Naive thymus-derived CD4-positive, alpha-beta T cell (primary cell): ENCODE results near the gene IFT20. TPM values are rescaled to one million over a fixed set of nuclear protein-coding genes. Genes with fewer than 3 reads are reported as not detected.
"Not testable (repeated sequence)": the region's sequence is repeated elsewhere in the genome, so short reads cannot be mapped to it uniquely, and the experiment has no call there.

Source experiments
- ATAC-seq: fragments of 150-1000 bp; cut with Tn5 transposase; 2 replicates; pipeline ENCODE4 v1.10.0; 2021; ENCODE audit warnings: mild to moderate bottlenecking, moderate library complexity
- CTCF ChIA-PET: fragments of 350-600 bp; sonication (Branson Sonifier 250); formaldehyde crosslinking; loops from one replicate; lab custom pipeline; 2021; ENCODE audit warnings: antibody characterized with exemption; lab: Charles Lee
- POLR2A ChIA-PET: fragments of 350-600 bp; sonication (Branson Sonifier 250); formaldehyde crosslinking; loops from one replicate; lab custom pipeline; 2021; ENCODE audit warnings: antibody characterized with exemption, inconsistent platforms; lab: Charles Lee
- DNase-seq, 9 donors: peaks; one replicate each; pipeline versions ENCODE4 v3.0.0 to v3.0.0-alpha.2; 2020 to 2022; ENCODE audit warnings: mixed read lengths in 1 of 9
- H3K27ac ChIP-seq: one replicate; pipeline ENCODE4 v1.7.0; 2013; ENCODE audit warnings: mild to moderate bottlenecking, low read depth, low read length, moderate library complexity
- H3K27me3 ChIP-seq, 2 donors: one replicate each; pipeline ENCODE4 v1.7.0; 2013; ENCODE audit warnings: low read length in 2 of 2, mild to moderate bottlenecking in 2 of 2, moderate library complexity in 2 of 2; ENCODE audit not compliant: control insufficient read depth in 2 of 2, insufficient read depth in 2 of 2
- H3K36me3 ChIP-seq, 3 experiments: 1 replicate in 2 of 3; 2 replicates in 1 of 3; pipeline ENCODE4 v1.7.0; 2013; ENCODE audit warnings: low read length in 3 of 3, mild to moderate bottlenecking in 3 of 3, moderate library complexity in 1 of 3; ENCODE audit not compliant: insufficient read depth in 3 of 3, control insufficient read depth in 2 of 3
- H3K4me1 ChIP-seq, 2 donors: one replicate each; pipeline ENCODE4 v1.7.0; 2013; ENCODE audit warnings: low read length in 2 of 2, mild to moderate bottlenecking in 2 of 2, moderate library complexity in 1 of 2; ENCODE audit not compliant: control insufficient read depth in 2 of 2, insufficient read depth in 2 of 2
- H3K4me3 ChIP-seq: 2 replicates; pipeline ENCODE4 v1.7.0; 2013; ENCODE audit warnings: mild to moderate bottlenecking, low read length
- H3K9me3 ChIP-seq, 3 experiments: 1 replicate in 2 of 3; 2 replicates in 1 of 3; pipeline ENCODE4 v1.7.0; 2013; ENCODE audit warnings: low read length in 3 of 3; ENCODE audit not compliant: control insufficient read depth in 2 of 3
- H3K27ac Mint-ChIP-seq, 9 donors: one replicate each; pipeline ENCODE4 v1.8.0; 2020 to 2022; ENCODE audit warnings: mixed read lengths in 9 of 9, mild to moderate bottlenecking in 8 of 9, moderate library complexity in 5 of 9, inconsistent platforms in 2 of 9
- H3K27me3 Mint-ChIP-seq, 5 donors: one replicate each; pipeline ENCODE4 v1.8.0; 2021 to 2022; ENCODE audit warnings: mixed read lengths in 5 of 5, mild to moderate bottlenecking in 1 of 5
- H3K36me3 Mint-ChIP-seq, 5 donors: one replicate each; pipeline ENCODE4 v1.8.0; 2020 to 2022; ENCODE audit warnings: mixed read lengths in 5 of 5, mild to moderate bottlenecking in 3 of 5, inconsistent platforms in 1 of 5
- H3K4me1 Mint-ChIP-seq, 7 donors: one replicate each; pipeline ENCODE4 v1.8.0; 2020 to 2022; ENCODE audit warnings: mixed read lengths in 7 of 7, mild to moderate bottlenecking in 3 of 7, inconsistent platforms in 1 of 7
- H3K4me3 Mint-ChIP-seq, 10 donors: one replicate each; pipeline ENCODE4 v1.8.0; 2020 to 2022; ENCODE audit warnings: mild to moderate bottlenecking in 10 of 10, mixed read lengths in 10 of 10, moderate library complexity in 6 of 10, inconsistent platforms in 2 of 10
- H3K9me3 Mint-ChIP-seq, 11 donors: one replicate each; pipeline ENCODE4 v1.8.0; 2020 to 2022; ENCODE audit warnings: mixed read lengths in 11 of 11, mild to moderate bottlenecking in 4 of 11, inconsistent platforms in 1 of 11, moderate library complexity in 1 of 11
- intact Hi-C, 2 donors: fragments of 100-400 bp; cut with micrococcal nuclease; formaldehyde crosslinking; loops; one replicate each; pipeline ENCODE4 v1.15.1; 2023
- polyA plus RNA-seq, 2 donors: library from polyadenylated mRNA; unstranded; fragments of 300-500 nt; fragmentation: Illumina TruSeq; gene quantifications; one replicate each; pipeline ENCODE4 v1.2.3, GENCODE V29; 2021
- total RNA-seq, 6 experiments: library from RNA in 5 of 6; stranded (reverse) in 5 of 6; gene quantifications; 1 replicate in 5 of 6; 2 replicates in 1 of 6; pipeline ENCODE4 v1.2.3 and lab custom pipeline; 2021 to 2026

IFT20 gene
- total and polyA plus RNA-seq, 7 experiments from 2014 or later = 24.7 to 56.2 (median 44.5) TPM

- H3K36me3 ChIP-seq = no peaks in the 10 kb centered on the region
- H3K4me3 Mint-ChIP-seq = no peak overlapping the region
- no peaks in the 10 kb centered on the region for H3K9me3 ChIP-seq
- peaks cover 0 to 23% (median 19%) of the 10 kb centered on the region in 5 donors for H3K27me3 Mint-ChIP-seq
- H3K4me1 Mint-ChIP-seq = peaks cover 0 to 4% (median 0%) of the 10 kb centered on the region in 7 donors
- no peaks in the 10 kb centered on the region for H3K9me3 Mint-ChIP-seq
- H3K4me3 ChIP-seq = no peak overlapping the region
- ATAC-seq (no peak), DNase-seq (no peak)
- H3K4me1 ChIP-seq = no peaks in the 10 kb centered on the region
- H3K27me3 ChIP-seq = no peaks in the 10 kb centered on the region
- H3K36me3 Mint-ChIP-seq = no peaks in the 10 kb centered on the region
- CTCF ChIA-PET = no interaction called here
- no peak overlapping the region for H3K27ac ChIP-seq
- POLR2A ChIA-PET = no interaction called here
- H3K27ac Mint-ChIP-seq = no peak overlapping the region
- intact Hi-C loops = no loop called here
Measured at GRCh38 chr17:28295677-28296578, 39.3 kb downstream of the IFT20 start.

DNA sequence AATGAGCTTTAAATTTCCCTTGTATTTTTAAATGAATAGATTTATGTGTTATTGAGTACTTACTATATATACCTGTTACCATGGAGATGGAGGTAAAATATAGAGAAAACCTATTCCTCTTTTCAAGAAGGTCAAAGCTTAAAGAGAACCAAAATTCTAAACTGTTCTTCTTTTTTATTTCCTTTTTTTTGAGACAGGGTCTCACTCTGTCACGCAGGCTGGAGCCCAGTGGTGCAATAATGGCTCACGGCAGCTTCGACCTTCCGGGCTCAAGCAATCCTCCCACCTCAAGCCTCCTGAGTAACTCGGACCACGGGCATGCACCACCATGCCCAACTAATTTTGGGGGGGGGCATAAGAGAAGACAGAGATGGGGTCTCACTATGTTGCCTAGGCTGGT lies 41.3 kb downstream of the IFT20 start:
- peaks cover 0 to 26% (median 19%) of the 10 kb centered on the region in 5 donors for H3K27me3 Mint-ChIP-seq
- H3K27ac Mint-ChIP-seq = no peak overlapping the region
- H3K36me3 ChIP-seq = no peaks in the 10 kb centered on the region
- H3K4me1 ChIP-seq = no peaks in the 10 kb centered on the region
- no peaks in the 10 kb centered on the region for H3K9me3 Mint-ChIP-seq
- H3K27ac ChIP-seq = no peak overlapping the region
- no peak overlapping the region for H3K4me3 ChIP-seq
- H3K4me1 Mint-ChIP-seq = peaks cover 0 to 4% (median 0%) of the 10 kb centered on the region in 7 donors
- no peaks in the 10 kb centered on the region for H3K9me3 ChIP-seq
- ChIA-PET POLR2A (no interaction called here), CTCF (no interaction called here)
- no peaks in the 10 kb centered on the region for H3K27me3 ChIP-seq
- no peaks in the 10 kb centered on the region for H3K36me3 Mint-ChIP-seq
- intact Hi-C loops = no loop called here
- DNase-seq = no peak
- ATAC-seq = peak; percentile 41
- H3K4me3 Mint-ChIP-seq = no peak overlapping the region

DNA sequence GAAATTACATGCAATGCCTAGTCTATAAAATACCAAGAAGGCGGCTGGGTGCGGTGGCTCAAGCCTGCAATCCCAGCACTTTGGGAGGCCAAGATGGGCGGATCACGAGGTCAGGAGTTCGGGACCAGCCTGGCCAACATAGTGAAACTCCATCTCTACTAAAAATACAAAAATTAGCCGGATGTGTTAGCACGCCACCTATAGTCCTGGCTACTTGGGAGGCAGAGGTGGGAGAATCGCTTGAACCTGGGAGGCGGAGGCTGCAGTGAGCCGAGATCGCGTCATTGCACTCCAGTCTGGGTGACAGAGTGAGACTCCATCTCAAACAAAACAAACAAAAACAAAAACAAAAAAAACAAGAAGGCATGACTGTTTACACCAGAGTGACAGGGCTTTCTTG lies 42.4 kb downstream of the IFT20 start:
- DNase-seq, H3K9me3 ChIP-seq, H3K4me3 ChIP-seq, H3K9me3 Mint-ChIP-seq, intact Hi-C loops, H3K36me3 Mint-ChIP-seq, H3K4me1 Mint-ChIP-seq, H3K27me3 ChIP-seq, H3K4me3 Mint-ChIP-seq, H3K36me3 ChIP-seq, POLR2A ChIA-PET, H3K27ac ChIP-seq, CTCF ChIA-PET, ATAC-seq, H3K4me1 ChIP-seq, H3K27ac Mint-ChIP-seq: not testable (repeated sequence)
- peaks cover 0 to 28% (median 19%) of the 10 kb centered on the region in 5 donors for H3K27me3 Mint-ChIP-seq

DNA sequence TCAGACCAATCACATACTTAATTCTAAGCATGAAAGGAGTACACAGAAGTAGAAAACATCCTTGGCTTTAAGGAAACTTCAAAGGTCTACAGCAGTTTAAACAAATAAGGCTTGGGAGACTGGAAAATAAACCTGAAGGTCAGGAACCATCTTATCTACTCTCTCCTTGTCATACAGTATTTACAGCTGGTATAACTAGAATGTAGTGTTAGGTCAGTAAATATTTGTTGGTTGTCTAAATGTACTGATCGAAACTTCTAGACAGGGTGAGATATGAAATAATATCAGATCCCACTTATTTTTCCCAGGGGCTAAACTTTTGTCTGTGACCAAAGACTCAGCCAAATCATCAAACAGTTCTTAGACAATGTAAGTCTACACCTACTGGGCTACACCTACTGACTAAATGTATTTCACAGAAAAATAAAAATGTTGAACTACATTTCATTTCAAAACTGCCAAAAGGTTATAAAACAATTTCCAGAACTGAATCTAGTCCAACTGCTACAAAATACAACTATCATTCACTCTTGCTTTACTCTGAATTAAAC lies 43.4 kb downstream of the IFT20 start:
- ChIA-PET CTCF (no interaction called here), POLR2A (no interaction called here)
- H3K27ac ChIP-seq = no peak overlapping the region
- Mint-ChIP-seq H3K9me3 (no peaks in the 10 kb centered on the region), H3K4me3 (no peak overlapping the region), H3K36me3 (no peaks in the 10 kb centered on the region), H3K27me3 (peaks cover 0 to 27% (median 19%) of the 10 kb centered on the region in 5 donors), H3K4me1 (peaks cover 0 to 4% (median 0%) of the 10 kb centered on the region in 7 donors), H3K27ac (no peak overlapping the region)
- H3K9me3 ChIP-seq = no peaks in the 10 kb centered on the region
- intact Hi-C loops = no loop called here
- no peaks in the 10 kb centered on the region for H3K36me3 ChIP-seq
- DNase-seq (no peak), ATAC-seq (no peak)
- H3K4me3 ChIP-seq = no peak overlapping the region
- no peaks in the 10 kb centered on the region for H3K27me3 ChIP-seq
- H3K4me1 ChIP-seq = no peaks in the 10 kb centered on the region

GRCh38 chr17:28290703-28291102 lies 44.6 kb downstream of the IFT20 start:
- H3K36me3 Mint-ChIP-seq = no peaks in the 10 kb centered on the region
- no peak overlapping the region for H3K27ac Mint-ChIP-seq
- CTCF ChIA-PET = no interaction called here
- no peak overlapping the region for H3K4me3 Mint-ChIP-seq
- Histone ChIP-seq H3K27ac (no peak overlapping the region), H3K27me3 (no peaks in the 10 kb centered on the region), H3K36me3 (no peaks in the 10 kb centered on the region), H3K4me1 (no peaks in the 10 kb centered on the region), H3K9me3 (no peaks in the 10 kb centered on the region), H3K4me3 (no peak overlapping the region)
- no peak for ATAC-seq
- intact Hi-C loops = no loop called here
- DNase-seq = no peak
- no peaks in the 10 kb centered on the region for H3K9me3 Mint-ChIP-seq
- peaks cover 0 to 30% (median 19%) of the 10 kb centered on the region in 5 donors for H3K27me3 Mint-ChIP-seq
- POLR2A ChIA-PET = no interaction called here
- peaks cover 0 to 3% (median 0%) of the 10 kb centered on the region in 7 donors for H3K4me1 Mint-ChIP-seq

GRCh38 chr17:28285965-28286364 lies 49.3 kb downstream of the IFT20 start:
- Histone ChIP-seq H3K4me3 (no peak overlapping the region), H3K27ac (no peak overlapping the region), H3K36me3 (no peaks in the 10 kb centered on the region), H3K27me3 (no peaks in the 10 kb centered on the region), H3K4me1 (no peaks in the 10 kb centered on the region), H3K9me3 (no peaks in the 10 kb centered on the region)
- peaks cover 0 to 36% (median 0%) of the 10 kb centered on the region in 5 donors for H3K27me3 Mint-ChIP-seq
- ATAC-seq (no peak), DNase-seq (no peak)
- POLR2A ChIA-PET = no interaction called here
- intact Hi-C loops = no loop called here
- no peak overlapping the region for H3K4me3 Mint-ChIP-seq
- H3K27ac Mint-ChIP-seq = no peak overlapping the region
- CTCF ChIA-PET = no interaction called here
- H3K4me1 Mint-ChIP-seq = no peaks in the 10 kb centered on the region
- no peaks in the 10 kb centered on the region for H3K9me3 Mint-ChIP-seq
- no peaks in the 10 kb centered on the region for H3K36me3 Mint-ChIP-seq
